Pancreas (tissue), 10 donors: ENCODE results near the gene ISX. TPM values are rescaled to one million over a fixed set of nuclear protein-coding genes. Genes with fewer than 3 reads are reported as not detected.

ENCODE experiments used
- ATAC-seq, 4 donors: fragments of 200-7000 bp; cut with Tn5 transposase; one replicate each; pipeline versions ENCODE4 v1.8.0 to v1.9.1; 2020; ENCODE audit warnings: mild to moderate bottlenecking in 4 of 4, moderate library complexity in 4 of 4
- DNase-seq, 6 donors: peaks; one replicate each; pipeline ENCODE4 v3.0.0-alpha.2; 2020
- FAIRE-seq: peaks from 2 replicates; lab custom pipeline; 2012; peaks lifted over from hg19 to GRCh38; lab: Jason Lieb, UNC
- H3K27ac ChIP-seq, 4 donors: fragments of 200-600 bp; sonication (generic); 1 replicate in 3 of 4; 2 replicates in 1 of 4; pipeline versions ENCODE4 v1.5.0 to v1.8.0; 2020
- H3K27me3 ChIP-seq, 4 donors: fragments of 200-600 bp; one replicate each; pipeline ENCODE4 v1.8.0; 2021
- H3K36me3 ChIP-seq, 3 donors: fragments of 200-600 bp; sonication (generic) in 1 of 3; one replicate each; pipeline versions ENCODE4 v1.5.0 to v1.8.0; 2020 to 2021
- H3K4me1 ChIP-seq, 3 donors: fragments of 200-600 bp; one replicate each; pipeline ENCODE4 v1.8.0; 2021
- H3K4me3 ChIP-seq, 4 donors: fragments of 200-600 bp; sonication (generic) in 2 of 4; one replicate each; pipeline versions ENCODE4 v1.5.0 to v1.8.0; 2020 to 2021
- H3K9me3 ChIP-seq, 4 donors: fragments of 200-600 bp; one replicate each; pipeline ENCODE4 v1.8.0; 2021
- CTCF ChIP-seq, 4 donors: fragments of 200-600 bp; sonication (generic) in 3 of 4; IDR thresholded peaks; one replicate each; pipeline versions ENCODE4 v1.5.0 to v1.8.0; 2021; ENCODE audit warnings: antibody characterized with exemption in 4 of 4
- WGBS, 2 donors: extraction: QIAGEN DNeasy Blood & Tissue Kit; methylation state at CpG; one replicate each; pipeline ENCODE4 v1.1.7; 2013; 5-methylcytosine and 5-hydroxymethylcytosine counted together
- intact Hi-C, 3 donors: fragments of 100-400 bp; cut with DNase I; formaldehyde crosslinking; loops; one replicate each; pipeline versions ENCODE4 v1.11.1 to v1.14.2; 2022
- polyA plus RNA-seq, 2 donors: library from polyadenylated mRNA; stranded (reverse); fragments of 200-250 nt; gene quantifications; one replicate each; pipeline ENCODE4 v1.2.3, GENCODE V29; 2013
- total RNA-seq, 6 donors: library from RNA; stranded (reverse); fragmentation: NEBNext Ultra II Directional in 4 of 6; extraction: Animal tissue kit (Norgen Biotek cat#: 25700) in 4 of 6; gene quantifications; one replicate each; pipeline versions ENCODE4 v1.2.1 to v1.2.4, GENCODE V29; 2021 to 2023
- donor health status: healthy with polysubstance abuse.
- donor health status: DM: no; HTN: no; CAD: no; lungs with moderate emphysema.
- donor health status: DM: no; HTN: no; CAD: no.
- donor health status: control.
- donor health status: control.
- donor health status: Bipolar disorder and iron deficiency.
- donor health status: DM: yes; HTN: yes; CAD: no.
- donor health status: DM: no; HTN: no; CAD: no.
- donor health status: DM: no; HTN: no; CAD: no.
- donor health status: DM: yes; HTN: yes; CAD: no.

ISX gene
- total and polyA plus RNA-seq, 8 donors: 0.12 to 0.14 TPM; not detected in 6

- WGBS, 2 donors: 55 to 66% methylated on average over 6 of the region's 6 CpGs
- no peak for TF ChIP-seq CTCF (IDR thresholded peaks at IDR 0.05)
- Histone ChIP-seq H3K36me3 (no peaks in the 10 kb centered on the region), H3K4me1 (no peaks in the 10 kb centered on the region), H3K4me3 (no peak overlapping the region), H3K9me3 (no peaks in the 10 kb centered on the region), H3K27me3 (no peaks in the 10 kb centered on the region), H3K27ac (no peak overlapping the region)
- FAIRE-seq (no peak), DNase-seq (no peak), ATAC-seq (no peak)
- intact Hi-C loops: no loop called here
Observed at GRCh38 chr22:35051013-35051535, 14.9 kb upstream of the ISX start.

GRCh38 chr22:35051791-35052190 lies 14.2 kb upstream of the ISX start:
- H3K27me3 ChIP-seq: no peaks in the 10 kb centered on the region
- H3K4me3 ChIP-seq: no peak overlapping the region
- H3K36me3 ChIP-seq: no peaks in the 10 kb centered on the region
- no peaks in the 10 kb centered on the region for H3K9me3 ChIP-seq
- DNase-seq: no peak
- intact Hi-C loops: no loop called here
- FAIRE-seq: no peak
- ATAC-seq: no peak
- no peak for TF ChIP-seq CTCF (IDR thresholded peaks at IDR 0.05)
- H3K4me1 ChIP-seq: no peaks in the 10 kb centered on the region
- H3K27ac ChIP-seq: no peak overlapping the region

GRCh38 chr22:35053060-35053835 lies 12.7 kb upstream of the ISX start:
- no peak for DNase-seq
- H3K36me3 ChIP-seq: no peaks in the 10 kb centered on the region
- no peaks in the 10 kb centered on the region for H3K27me3 ChIP-seq
- WGBS, 2 donors: 26 to 27% methylated on average over 8 of the region's 8 CpGs
- H3K4me1 ChIP-seq: no peaks in the 10 kb centered on the region
- intact Hi-C loops: no loop called here
- no peak overlapping the region for H3K27ac ChIP-seq
- no peak for ATAC-seq
- no peaks in the 10 kb centered on the region for H3K9me3 ChIP-seq
- TF ChIP-seq CTCF (IDR thresholded peaks at IDR 0.05): no peak
- H3K4me3 ChIP-seq: no peak overlapping the region
- FAIRE-seq: no peak

GRCh38 chr22:35054064-35054463 lies 11.9 kb upstream of the ISX start:
- H3K9me3 ChIP-seq: no peaks in the 10 kb centered on the region
- WGBS, 2 donors: 34 to 49% methylated on average over 3 of the region's 3 CpGs
- H3K27me3 ChIP-seq: no peaks in the 10 kb centered on the region
- no peak for FAIRE-seq
- no peaks in the 10 kb centered on the region for H3K36me3 ChIP-seq
- intact Hi-C loops: no loop called here
- H3K4me3 ChIP-seq: no peak overlapping the region
- H3K4me1 ChIP-seq: no peaks in the 10 kb centered on the region
- ATAC-seq: no peak
- H3K27ac ChIP-seq: no peak overlapping the region
- DNase-seq: no peak
- no peak for TF ChIP-seq CTCF (IDR thresholded peaks at IDR 0.05)

- FAIRE-seq (no peak), DNase-seq (no peak), ATAC-seq (no peak)
- no peak overlapping the region for H3K4me3 ChIP-seq
- intact Hi-C loops: no loop called here
- no peak overlapping the region for H3K27ac ChIP-seq
- H3K4me1 ChIP-seq: no peaks in the 10 kb centered on the region
- H3K9me3 ChIP-seq: no peaks in the 10 kb centered on the region
- no peaks in the 10 kb centered on the region for H3K27me3 ChIP-seq
- no peak for TF ChIP-seq CTCF (IDR thresholded peaks at IDR 0.05)
- H3K36me3 ChIP-seq: no peaks in the 10 kb centered on the region
Observed at GRCh38 chr22:35056486-35056885, 9.5 kb upstream of the ISX start.
